GM18868 (cell line): Measurements from ENCODE around the gene ZNF805.
"Not testable (repeated sequence)": the region's sequence is repeated elsewhere in the genome, so short reads cannot be mapped to it uniquely, and the experiment has no call there.

Experiments used
- ATAC-seq: cut with Tn5 transposase; IDR thresholded peaks from one replicate; pipeline ENCODE4 v1.9.1; 2021; ENCODE audit warnings: mild to moderate bottlenecking, moderate library complexity; ENCODE audit not compliant: unreplicated experiment

Gene ZNF805

GRCh38 chr19:57240311-57241090 lies at the start of gene ZNF805:
Gene ZNF805, plus strand, starts transcription at chr19:57240632. Its CDS starts 260 bp downstream, at chr19:57240892.
- ATAC-seq: peak; percentile 94

GRCh38 chr19:57191141-57192076 lies 49.0 kb upstream of the ZNF805 start, which contains the start of gene ZNF264:
Gene ZNF264, plus strand, starts transcription at chr19:57191500. Its CDS starts 414 bp downstream, at chr19:57191914.
- peak; percentile 99 for ATAC-seq

GRCh38 chr19:57192077-57192420 lies 48.4 kb upstream of the ZNF805 start:
- ATAC-seq: no peak

DNA sequence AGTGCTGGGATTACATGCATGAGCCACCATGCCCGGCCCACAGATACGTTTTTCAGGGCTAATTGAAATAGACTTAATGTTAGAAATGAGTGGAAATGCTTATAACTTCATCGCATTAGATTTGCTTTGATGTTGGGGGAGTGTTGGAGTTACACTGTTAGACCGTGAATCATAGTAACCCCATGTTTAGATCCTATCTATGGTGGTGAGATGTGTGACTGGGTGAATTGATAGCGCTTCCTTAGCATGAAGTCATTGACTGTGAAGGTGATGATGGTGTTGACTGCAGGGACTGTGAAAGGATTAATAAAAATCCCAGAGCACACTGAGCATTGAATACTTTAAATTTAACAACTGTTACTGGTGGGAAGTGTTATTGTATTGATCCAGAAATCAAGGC lies 47.4 kb upstream of the ZNF805 start:
- ATAC-seq: no peak

- ATAC-seq: not testable (repeated sequence)
Measured at GRCh38 chr19:57197874-57198273, 42.6 kb upstream of the ZNF805 start.

DNA sequence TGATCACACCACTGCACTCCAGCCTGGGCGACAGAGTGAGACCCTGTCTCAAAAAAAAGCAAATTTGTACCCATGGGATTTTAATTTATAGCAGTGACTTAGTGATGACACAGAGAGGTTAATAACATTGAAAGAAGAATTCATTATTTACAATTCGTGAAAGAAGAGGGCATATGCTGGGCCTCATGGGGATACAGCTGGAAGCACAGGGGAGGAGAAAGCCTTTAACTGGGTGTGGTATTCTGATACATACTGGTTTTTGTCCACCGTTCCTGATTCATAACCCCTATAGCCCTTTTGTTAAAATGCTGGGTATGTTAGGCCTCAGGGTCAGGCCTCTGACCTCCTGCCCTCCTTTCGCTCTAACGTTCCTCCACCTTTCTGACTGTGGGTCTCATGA lies 38.3 kb upstream of the ZNF805 start:
- no peak for ATAC-seq

DNA sequence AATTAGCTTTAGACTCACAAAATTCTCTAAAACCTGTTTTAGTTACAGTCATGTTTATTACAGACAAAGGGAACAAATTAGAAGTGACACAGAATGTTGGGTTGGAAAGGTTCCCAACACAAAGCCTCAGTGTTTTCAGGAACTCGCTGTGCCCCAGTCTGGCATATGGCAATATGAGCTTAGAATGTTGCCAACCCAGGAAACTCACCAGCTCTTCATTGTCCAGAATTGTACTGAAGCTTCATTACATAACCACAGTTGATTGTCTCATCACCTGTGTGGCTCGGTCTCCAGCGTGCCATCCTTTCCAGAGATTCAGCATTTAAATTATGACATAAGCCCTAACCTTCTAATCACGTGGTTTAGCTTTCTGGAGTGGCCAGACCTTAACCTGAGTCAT lies 30.1 kb upstream of the ZNF805 start:
- ATAC-seq: no peak

DNA sequence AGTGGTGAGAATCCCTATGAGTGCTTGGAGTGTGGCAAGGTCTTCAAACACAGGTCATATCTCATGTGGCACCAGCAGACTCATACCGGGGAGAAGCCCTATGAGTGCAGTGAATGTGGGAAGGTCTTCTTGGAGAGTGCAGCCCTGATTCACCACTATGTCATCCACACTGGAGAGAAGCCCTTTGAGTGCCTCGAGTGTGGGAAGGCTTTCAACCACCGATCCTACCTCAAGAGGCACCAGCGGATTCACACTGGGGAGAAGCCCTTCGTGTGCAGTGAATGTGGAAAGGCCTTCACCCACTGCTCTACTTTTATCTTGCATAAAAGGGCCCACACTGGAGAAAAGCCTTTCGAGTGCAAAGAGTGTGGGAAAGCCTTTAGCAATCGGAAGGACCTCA lies 28.3 kb upstream of the ZNF805 start:
- no peak for ATAC-seq

GRCh38 chr19:57227502-57227901 lies 12.9 kb upstream of the ZNF805 start:
- no peak for ATAC-seq

- ATAC-seq: no peak
Measured at GRCh38 chr19:57231686-57232085, 8.7 kb upstream of the ZNF805 start.

DNA sequence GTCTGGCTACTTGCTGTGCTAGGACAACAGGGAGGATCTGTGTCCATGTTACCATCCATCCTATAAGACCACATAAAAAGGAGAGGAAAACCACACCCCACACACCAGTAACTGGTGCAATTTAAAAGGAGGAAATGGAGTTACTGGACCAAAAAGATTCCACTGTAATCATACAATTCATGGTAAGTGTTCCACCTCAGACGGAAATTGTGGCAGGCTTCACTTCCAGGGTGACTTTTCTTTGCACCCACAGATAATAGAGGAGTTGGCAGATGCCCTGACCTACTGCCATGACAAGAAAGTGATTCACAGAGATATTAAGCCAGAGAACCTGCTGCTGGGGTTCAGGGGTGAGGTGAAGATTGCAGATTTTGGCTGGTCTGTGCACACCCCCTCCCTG lies 7.2 kb upstream of the ZNF805 start:
- ATAC-seq: no peak

- ATAC-seq: peak; percentile 16
Measured at GRCh38 chr19:57239982-57240310, 486 bp upstream of the ZNF805 start.

DNA sequence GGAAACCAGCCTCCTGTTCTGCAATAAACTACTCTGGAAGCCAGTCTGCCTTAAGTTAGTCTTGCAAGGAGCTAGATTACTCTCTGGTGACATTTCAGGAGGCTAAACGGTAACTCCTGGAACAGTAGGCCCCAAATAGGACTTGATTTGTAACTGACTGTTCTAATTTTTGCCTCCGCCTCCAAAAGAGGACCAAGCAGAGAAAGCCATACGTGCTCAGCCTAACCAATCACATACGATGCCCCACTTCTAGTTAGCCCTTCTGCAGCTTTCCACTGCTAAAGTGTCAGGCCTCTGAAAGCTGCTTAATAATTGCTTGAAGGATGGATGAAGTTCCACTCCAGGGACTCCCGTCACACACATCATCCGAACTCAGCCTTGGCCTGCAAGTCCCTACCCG lies 744 bp downstream of the ZNF805 start:
- no peak for ATAC-seq

DNA sequence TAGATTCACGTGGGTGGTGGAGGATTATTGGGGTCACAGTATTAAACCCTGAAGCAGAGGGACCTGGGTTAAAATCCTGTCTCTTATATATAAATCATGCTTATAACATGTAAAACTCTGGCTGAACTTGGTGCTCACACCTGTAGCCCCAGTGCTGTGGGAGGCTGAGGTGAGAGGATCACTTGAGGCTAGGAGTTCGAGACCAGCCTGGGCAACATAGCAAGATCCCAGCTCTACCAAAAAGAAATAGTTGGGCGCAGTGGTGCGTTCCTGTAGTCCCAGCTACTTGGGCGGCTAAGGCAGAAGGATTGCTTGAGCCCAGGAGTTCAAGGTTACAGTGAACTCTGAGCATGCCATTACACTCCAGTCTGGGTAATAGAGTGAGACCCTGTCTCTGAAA lies 2.4 kb downstream of the ZNF805 start:
- no peak for ATAC-seq

DNA sequence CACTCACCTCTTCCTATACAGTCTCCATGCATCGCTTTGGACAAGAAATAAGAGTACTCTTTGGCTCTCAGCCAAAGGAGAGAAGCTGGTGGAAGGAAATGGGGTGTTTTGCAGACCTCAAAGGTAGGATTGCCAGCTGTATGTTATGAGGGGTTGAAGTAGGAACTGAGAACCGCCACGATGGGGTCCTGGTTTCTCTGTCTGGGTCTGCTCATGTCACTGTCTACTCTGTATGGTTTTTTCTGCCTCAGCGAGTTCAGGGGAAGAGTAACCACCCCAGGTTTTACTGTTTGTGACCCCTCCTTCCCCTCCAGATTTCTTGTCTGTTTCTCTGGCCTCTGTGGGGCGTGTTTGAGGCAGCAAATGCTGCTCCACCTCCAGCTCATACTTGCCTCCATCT lies 4.1 kb downstream of the ZNF805 start:
- no peak for ATAC-seq

- no peak for ATAC-seq
Measured at GRCh38 chr19:57245066-57245465, 4.6 kb downstream of the ZNF805 start.

DNA sequence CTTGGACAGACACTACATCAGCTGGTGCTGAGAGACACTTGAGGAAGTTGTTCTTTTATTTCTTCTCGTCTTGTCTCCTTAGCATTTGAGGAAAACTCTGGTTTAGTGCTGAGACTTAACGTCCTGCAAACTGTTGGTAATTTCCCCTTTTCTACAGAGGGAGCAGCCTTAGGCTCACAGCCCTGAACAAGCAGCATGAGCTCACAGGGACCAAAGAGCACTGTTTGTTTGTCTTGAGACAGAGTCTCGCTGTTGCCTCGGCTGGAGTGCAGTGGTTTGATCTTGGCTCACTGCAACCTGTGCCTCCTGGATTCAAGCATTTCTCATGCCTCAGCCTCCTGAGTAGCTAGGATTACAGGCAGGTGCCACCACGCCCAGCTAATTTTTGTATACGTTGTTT lies 5.5 kb downstream of the ZNF805 start:
- ATAC-seq: no peak

- no peak for ATAC-seq
Measured at GRCh38 chr19:57248646-57249045, 8.2 kb downstream of the ZNF805 start.

- ATAC-seq: no peak
Measured at GRCh38 chr19:57249329-57249728, 8.9 kb downstream of the ZNF805 start.

DNA sequence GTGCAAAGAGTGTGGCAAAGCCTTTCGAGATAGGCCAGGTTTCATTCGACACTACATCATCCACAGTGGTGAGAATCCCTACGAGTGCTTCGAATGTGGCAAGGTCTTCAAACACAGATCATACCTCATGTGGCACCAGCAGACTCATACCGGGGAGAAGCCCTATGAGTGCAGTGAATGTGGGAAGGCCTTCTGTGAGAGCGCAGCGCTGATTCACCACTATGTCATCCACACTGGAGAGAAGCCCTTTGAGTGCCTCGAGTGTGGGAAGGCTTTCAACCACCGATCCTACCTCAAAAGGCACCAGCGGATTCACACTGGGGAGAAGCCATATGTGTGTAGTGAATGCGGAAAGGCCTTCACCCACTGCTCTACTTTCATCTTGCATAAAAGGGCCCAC lies 13.3 kb downstream of the ZNF805 start:
- not testable (repeated sequence) for ATAC-seq

- no peak for ATAC-seq
Measured at GRCh38 chr19:57262044-57262443, 21.6 kb downstream of the ZNF805 start.

DNA sequence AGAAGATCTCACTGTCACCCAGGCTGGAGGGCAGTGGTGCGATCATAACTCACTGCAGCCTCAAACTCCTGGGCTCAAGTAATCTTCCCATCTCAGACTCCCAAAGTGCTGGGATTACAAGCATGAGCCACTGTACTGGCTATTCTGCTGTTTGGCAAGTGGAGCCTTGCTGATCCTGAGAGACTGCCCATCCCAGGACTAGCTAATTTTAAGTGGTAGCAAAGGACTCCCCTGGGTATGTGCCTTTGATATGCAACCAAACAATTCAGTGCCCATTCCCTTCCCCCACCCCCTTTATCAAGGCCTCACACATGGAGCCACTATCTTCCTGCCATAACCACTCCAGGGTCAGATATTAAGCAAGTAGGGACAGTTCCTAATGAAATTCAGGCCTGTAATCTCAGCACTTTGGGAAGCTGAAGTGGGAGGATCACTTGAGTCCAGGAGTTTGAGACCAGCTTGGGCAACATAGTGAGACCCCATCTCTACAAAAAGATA lies 22.9 kb downstream of the ZNF805 start:
- no peak for ATAC-seq
